ENCODE measurements around the gene TAAR9.

Gene TAAR9

DNA sequence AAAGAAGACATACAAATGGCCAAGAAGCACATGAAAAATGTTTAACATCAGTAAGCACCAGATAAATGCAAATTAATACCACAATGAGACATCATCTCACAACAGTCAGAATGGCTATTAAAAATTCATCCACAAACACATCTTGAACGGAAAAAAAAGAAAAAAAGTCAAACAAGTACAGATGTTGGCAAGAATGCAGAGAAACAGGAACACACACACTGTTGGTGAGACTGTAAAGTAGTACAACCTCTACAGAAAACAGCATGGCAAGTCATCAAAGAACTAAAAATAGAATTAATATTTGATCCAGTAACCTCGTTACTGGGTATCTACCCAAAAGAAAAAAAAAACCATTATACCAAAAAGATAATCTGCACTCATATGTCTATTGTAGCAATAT, 31.6 kb upstream of the TAAR9 start:
- Histone ChIP-seq H3K4me3 (no peak overlapping the region), H3K27ac (no peak overlapping the region)
- TF ChIP-seq, protein P1, sequence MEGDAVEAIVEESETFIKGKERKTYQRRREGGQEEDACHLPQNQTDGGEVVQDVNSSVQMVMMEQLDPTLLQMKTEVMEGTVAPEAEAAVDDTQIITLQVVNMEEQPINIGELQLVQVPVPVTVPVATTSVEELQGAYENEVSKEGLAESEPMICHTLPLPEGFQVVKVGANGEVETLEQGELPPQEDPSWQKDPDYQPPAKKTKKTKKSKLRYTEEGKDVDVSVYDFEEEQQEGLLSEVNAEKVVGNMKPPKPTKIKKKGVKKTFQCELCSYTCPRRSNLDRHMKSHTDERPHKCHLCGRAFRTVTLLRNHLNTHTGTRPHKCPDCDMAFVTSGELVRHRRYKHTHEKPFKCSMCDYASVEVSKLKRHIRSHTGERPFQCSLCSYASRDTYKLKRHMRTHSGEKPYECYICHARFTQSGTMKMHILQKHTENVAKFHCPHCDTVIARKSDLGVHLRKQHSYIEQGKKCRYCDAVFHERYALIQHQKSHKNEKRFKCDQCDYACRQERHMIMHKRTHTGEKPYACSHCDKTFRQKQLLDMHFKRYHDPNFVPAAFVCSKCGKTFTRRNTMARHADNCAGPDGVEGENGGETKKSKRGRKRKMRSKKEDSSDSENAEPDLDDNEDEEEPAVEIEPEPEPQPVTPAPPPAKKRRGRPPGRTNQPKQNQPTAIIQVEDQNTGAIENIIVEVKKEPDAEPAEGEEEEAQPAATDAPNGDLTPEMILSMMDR (IDR thresholded peaks at IDR 0.05) = no peak
- no peak for DNase-seq (ENCODE audit: low spot score)

DNA sequence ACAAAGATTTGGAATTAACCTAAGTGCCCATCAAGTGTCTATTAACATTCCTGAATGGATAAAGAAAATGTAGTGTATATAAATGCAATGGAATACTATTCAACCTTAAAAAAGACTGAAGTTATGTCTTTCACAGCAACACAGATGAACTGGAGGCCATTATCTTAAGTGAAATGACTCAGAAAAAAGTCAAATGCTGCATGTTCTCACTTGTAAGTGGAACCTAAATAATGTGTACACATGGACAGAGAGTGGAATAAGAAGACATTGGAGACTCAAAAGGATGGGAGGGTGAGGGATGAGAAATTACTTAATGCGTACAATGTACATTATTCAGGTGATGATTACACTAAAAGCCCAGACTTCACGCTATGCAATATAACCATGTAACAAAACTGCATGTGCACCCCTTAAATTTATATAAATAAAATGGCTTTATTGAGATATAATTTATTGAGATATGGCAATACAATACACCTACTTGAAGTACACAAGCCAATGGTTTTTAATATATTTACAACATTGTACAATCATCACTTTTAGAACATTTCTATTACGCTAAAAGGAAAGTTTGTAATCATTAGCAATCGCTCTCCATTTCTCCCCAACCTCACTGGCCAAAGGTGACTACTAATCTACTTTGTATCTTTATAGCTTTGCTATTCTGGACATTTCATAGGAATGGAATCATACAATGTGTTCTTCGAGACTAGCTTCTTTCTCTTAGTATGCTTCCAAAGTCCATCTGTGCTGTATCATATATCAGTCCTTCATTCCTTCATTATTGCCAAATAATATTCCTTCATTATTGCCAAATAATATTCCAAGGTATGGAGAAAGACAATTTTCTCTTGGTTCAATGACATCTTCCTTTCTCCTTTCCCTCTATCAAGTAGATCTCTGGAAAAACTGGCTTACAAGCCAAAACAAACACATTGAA, 30.9 kb upstream of the TAAR9 start:
- DNase-seq (ENCODE audit: low spot score) = no peak
- Histone ChIP-seq H3K27ac (no peak overlapping the region), H3K4me3 (no peak overlapping the region)
- TF ChIP-seq, protein P1 (IDR thresholded peaks at IDR 0.05) = no peak

DNA sequence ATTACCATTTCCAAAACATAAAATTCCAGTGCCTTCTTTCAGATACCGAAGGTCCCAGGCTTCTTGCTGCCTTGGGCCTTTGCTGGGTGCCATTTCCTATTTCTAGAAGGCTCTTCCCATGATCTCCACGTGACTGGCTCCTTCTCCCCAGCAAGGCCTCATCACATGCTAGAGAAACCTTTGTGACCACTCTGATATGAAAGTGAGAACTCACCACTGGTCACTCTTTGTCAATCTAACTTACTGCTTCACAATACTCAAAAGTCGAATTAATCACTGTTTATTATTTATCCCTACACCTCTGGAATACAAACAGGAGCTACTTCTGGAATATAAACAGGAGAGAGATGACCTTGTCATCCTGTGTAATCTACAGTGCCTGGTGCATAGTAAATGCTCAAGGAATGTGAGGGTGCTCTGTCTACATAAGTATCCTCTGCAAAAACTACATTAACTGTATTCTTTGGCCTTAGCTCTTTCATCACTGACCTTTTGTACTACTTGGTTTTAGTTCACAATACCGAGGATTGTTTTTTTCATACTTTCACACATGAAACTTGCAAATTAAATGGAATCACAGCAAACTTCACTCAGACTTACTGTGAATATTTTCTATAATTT, 26.8 kb upstream of the TAAR9 start:
- TF ChIP-seq, protein P1 (IDR thresholded peaks at IDR 0.05) = no peak
- Histone ChIP-seq H3K27ac (peak overlapping the region in 1 of 2 donors; percentile 70), H3K4me3 (peak overlapping the region; percentile 82)
- DNase-seq (ENCODE audit: low spot score) = no peak

DNA sequence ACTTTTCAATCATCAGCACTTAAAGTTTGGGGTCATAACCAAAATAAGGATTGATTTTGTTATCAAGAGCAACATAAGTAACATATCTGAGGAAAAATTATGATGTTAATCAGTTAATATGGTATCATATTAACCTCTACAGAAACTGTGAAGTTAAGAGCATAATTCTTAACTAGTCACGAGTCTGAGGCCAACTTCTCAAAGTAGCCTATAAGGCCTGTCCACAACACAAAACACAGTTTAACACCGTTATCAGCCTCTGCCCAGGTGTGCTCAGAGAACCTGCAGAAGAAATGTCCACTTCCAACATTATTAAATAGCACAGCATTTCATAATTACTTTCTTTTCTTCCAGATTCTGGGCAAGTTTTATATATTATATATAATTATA, 26.3 kb upstream of the TAAR9 start:
- no peak for DNase-seq (ENCODE audit: low spot score)
- peak overlapping the region; percentile 82 for H3K4me3 ChIP-seq
- H3K27ac ChIP-seq = peak overlapping the region; percentile 25 to 70
- TF ChIP-seq, protein P1 (IDR thresholded peaks at IDR 0.05) = no peak

DNA sequence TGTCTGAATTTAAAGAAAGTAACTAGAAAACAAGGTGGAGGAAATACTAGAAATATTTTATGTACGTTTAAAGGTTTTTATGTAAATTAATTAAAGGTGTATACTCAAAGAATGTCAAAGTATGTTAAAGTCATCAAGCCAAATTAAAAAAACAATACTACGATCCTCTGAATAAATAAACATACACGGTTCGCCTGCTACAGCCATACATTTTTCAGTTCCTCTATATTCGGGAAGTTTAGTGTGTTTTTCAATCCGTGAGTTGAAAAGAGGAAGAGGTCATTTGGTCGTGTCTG, 25.8 kb upstream of the TAAR9 start:
- Histone ChIP-seq H3K4me3 (peak overlapping the region; percentile 82), H3K27ac (peak overlapping the region; percentile 70 to 91)
- DNase-seq (ENCODE audit: low spot score) = no peak
- TF ChIP-seq, protein P1 (IDR thresholded peaks at IDR 0.05) = no peak

DNA sequence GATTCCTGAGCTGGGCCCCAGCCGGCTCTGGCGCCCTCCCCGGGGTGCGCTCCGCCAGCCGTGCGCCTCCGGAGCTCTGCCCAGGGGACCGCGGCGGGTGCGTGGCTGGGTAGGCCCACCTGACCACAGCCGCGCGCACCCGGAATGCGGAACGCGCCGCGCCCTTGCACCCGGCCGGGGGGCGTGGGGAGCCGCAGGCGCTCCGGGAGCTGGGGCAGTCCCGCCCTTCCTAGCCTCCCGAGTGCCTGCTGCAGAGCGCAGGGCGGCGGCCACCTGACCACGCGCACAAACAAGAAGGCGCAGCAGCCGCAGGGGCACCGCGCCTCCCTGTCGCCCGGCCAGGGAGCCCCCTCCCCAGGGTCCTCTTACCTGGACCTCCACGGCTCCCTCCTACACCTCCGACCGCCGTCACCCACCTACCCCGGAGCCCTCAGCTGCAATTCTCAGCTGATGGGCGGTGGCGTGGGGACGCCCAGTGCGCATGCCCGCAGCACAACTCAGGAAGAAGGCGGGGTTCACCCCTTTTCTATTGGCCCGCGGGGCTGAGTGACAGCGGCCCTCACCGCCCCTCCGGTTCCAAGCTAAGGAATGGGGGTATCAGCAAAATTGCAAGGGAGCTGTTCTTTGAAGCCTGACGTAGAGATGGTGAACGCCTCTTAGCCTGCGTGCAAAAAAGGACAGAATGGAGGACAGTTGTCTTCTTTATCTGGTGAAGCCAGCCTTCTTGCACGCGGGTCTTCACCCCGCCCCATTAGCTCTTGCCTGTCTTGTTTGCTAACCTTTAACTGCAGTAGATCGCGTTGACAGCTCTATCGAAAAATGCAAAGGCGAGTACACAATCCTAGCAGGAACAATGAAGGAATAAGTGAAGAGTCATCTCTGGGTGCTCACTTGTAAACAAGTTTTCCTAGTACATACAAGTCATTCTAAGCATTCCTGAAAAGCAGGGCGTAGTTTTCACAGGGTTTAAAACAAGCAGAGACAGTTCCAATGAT, 25.1 kb upstream of the TAAR9 start, which contains the start of gene STX7:
Gene STX7, minus strand, starts transcription at position 479 of the 995 bp plus-strand sequence. CDS start 9,586 bp downstream, outside the sequence.
- Histone ChIP-seq H3K4me3 (peak within 1 kb of the TSS; percentile 82), H3K27ac (peak within 1 kb of the TSS; percentile 70 to 91)
- DNase-seq (ENCODE audit: low spot score) = peak; percentile 94
- TF ChIP-seq, protein P1 (IDR thresholded peaks at IDR 0.05) = no peak
